ENCODE data around the gene ZDHHC14.

DNA sequence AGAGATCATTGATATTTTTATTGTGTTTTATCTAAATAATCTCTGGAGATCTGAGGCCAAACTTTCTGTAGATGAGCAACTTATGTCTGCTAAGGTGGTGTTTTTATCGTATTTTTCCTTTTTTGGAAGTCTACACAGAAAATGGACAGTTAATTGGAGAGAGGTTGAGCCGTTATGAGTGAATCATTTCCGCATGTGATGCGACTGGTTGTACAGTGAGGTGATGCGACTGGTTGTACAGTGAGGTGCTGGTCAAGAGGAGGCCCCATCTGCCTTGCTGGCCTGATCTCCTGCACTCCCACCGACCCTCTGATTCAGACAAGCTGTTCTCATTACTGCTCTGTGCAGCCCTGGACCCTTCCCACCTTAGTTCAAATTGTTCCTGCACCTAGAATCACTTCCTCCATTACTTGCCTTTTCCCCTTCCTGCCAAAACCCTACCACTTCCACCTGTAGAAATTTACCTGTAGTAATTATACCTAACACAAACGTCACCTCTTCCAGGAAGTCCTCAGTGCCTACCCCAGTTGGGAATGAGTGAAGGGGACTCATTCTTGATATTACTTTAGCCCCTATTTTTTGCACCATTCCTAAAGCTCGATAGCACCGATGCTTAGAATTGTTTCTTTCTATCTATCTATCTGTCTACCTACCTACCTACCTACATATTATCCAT is 100.3 kb downstream of the ZDHHC14 start:
- TF ChIP-seq, protein P1, sequence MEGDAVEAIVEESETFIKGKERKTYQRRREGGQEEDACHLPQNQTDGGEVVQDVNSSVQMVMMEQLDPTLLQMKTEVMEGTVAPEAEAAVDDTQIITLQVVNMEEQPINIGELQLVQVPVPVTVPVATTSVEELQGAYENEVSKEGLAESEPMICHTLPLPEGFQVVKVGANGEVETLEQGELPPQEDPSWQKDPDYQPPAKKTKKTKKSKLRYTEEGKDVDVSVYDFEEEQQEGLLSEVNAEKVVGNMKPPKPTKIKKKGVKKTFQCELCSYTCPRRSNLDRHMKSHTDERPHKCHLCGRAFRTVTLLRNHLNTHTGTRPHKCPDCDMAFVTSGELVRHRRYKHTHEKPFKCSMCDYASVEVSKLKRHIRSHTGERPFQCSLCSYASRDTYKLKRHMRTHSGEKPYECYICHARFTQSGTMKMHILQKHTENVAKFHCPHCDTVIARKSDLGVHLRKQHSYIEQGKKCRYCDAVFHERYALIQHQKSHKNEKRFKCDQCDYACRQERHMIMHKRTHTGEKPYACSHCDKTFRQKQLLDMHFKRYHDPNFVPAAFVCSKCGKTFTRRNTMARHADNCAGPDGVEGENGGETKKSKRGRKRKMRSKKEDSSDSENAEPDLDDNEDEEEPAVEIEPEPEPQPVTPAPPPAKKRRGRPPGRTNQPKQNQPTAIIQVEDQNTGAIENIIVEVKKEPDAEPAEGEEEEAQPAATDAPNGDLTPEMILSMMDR (IDR thresholded peaks at IDR 0.05; ENCODE audit: insufficient read depth, low read length): no peak
- TF ChIP-seq, protein P2, sequence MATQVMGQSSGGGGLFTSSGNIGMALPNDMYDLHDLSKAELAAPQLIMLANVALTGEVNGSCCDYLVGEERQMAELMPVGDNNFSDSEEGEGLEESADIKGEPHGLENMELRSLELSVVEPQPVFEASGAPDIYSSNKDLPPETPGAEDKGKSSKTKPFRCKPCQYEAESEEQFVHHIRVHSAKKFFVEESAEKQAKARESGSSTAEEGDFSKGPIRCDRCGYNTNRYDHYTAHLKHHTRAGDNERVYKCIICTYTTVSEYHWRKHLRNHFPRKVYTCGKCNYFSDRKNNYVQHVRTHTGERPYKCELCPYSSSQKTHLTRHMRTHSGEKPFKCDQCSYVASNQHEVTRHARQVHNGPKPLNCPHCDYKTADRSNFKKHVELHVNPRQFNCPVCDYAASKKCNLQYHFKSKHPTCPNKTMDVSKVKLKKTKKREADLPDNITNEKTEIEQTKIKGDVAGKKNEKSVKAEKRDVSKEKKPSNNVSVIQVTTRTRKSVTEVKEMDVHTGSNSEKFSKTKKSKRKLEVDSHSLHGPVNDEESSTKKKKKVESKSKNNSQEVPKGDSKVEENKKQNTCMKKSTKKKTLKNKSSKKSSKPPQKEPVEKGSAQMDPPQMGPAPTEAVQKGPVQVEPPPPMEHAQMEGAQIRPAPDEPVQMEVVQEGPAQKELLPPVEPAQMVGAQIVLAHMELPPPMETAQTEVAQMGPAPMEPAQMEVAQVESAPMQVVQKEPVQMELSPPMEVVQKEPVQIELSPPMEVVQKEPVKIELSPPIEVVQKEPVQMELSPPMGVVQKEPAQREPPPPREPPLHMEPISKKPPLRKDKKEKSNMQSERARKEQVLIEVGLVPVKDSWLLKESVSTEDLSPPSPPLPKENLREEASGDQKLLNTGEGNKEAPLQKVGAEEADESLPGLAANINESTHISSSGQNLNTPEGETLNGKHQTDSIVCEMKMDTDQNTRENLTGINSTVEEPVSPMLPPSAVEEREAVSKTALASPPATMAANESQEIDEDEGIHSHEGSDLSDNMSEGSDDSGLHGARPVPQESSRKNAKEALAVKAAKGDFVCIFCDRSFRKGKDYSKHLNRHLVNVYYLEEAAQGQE (IDR thresholded peaks at IDR 0.05; ENCODE audit: insufficient replicate concordance, low read depth): no peak
